M059J (cell line): ENCODE results near the gene PSD2. TPM values are rescaled to one million over a fixed set of nuclear protein-coding genes. Genes with fewer than 3 reads are reported as not detected.

ENCODE experiments used
- DNase-seq: peaks from one replicate; pipeline ENCODE4 v3.0.0-alpha.2; 2012; ENCODE audit warnings: low read depth
- total RNA-seq: library from RNA; depleted of rRNA; stranded (reverse); fragments of >200 nt; shearing (Covaris generic); gene quantifications from 2 replicates; pipeline ENCODE4 v1.2.3, GENCODE V29; 2014; rRNA removed

The PSD2 gene
- total RNA-seq, 1 experiment from 2014 or later = 0.15 TPM

DNA sequence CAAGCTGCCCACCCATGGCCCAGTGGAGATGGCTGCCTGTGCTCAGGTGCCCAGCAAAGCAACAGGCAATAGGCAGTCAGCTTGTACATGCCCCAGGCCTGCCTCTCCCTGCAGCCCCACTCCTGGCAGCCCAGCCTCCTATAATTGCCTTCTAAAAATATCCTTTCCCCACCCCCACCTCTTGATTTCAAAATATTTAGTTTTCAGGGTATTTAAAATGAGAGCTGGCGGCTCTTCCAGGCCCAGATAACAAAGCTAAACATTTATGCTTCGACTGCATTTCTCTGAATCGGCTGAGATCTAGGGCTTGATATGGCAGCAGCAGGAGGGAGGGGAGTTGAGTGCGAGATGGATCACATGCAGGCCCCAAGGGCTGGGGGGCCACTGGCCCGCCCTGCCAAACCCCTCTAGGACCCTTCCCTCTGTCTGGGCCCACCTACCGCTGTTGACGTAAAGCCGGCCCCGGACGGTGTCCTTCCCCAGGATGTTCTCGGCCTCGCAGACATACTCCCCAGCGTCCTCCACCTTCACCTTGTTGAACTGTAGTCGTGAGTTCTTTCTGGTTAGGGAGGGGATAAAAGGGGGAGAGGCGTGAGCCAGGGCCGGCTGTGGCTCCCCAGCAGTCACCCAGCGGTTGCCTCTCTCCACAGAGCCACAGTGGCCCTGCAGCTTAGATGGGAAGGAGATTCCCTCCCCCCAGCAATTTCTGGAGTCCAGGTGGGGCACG lies 85.0 kb downstream of the PSD2 start:
- no peak for DNase-seq

DNA sequence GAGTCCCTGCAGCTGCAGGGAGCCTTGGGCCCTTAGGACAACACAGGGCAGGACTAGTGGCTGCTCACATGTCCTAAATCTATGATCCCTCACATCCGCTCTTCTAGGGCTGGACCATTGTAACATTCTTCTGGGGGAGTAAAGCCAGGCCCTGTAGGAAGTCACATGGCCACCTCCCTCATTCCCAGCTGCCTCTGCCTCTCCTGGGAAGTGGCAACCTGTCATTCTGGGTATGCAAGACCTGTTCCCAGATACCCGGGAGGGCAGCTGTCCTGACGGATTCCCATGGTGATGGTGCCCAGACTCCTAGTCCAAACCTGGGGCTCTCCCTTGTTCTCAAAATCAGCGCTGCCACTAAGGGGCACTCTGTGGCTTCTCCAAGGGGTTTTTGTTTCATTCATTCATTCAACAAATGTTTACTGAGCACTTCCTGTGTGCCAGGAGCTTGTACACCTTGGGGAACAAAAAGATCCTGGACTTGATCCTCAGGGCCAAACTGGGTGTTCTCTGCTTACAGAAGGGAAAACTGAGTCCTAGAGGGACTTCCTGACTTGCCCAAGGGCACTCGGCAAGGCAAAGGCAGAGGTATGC lies 85.6 kb downstream of the PSD2 start:
- DNase-seq = no peak

DNA sequence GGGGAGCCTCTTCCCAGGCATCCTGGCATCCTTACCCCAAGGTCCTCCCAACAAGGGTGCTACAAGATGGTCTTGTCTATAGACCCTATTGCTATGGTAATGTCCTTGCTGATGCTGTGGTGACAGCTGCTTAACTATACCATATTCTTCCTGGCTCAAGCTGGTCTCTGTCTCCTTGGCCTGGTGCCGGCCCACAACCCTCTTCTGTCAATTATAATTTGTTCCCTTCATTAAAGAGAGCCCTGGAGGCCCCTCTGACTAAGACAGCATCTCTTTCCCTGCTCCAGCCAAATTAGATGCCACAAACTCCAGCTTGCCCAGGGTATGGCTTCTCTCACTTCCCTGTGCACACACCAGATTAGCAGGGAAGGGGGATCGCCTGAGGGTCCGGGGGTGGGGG lies 86.7 kb downstream of the PSD2 start:
- DNase-seq = no peak

DNA sequence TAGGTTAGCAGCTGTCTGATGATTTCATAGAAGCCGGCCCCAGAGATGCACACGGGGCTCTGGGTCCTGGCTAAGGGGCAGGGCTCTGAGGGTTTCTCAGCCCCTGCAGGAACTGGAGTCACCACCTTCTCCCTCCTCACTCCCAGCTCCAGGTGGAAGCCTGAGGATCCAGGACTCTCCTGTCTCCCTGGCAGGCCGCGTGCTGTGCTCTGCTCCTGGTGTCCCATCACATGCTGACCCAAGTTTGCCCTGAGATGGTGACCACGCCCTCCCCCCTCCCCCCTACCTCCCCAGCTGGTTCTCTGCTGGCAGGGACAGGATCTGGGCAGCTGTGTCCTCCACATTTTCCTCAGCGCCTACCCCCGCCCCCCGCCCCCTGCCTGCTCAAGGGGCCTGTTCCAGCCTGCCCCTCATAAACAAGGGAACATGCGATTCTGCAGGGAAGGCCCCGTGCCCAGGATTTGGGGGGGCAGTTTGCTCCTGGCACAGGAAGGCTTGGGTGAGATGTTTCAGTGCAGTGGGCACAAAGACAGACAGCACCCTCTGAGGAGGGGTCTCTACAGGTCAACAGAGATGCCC lies 87.4 kb downstream of the PSD2 start:
- DNase-seq = no peak

DNA sequence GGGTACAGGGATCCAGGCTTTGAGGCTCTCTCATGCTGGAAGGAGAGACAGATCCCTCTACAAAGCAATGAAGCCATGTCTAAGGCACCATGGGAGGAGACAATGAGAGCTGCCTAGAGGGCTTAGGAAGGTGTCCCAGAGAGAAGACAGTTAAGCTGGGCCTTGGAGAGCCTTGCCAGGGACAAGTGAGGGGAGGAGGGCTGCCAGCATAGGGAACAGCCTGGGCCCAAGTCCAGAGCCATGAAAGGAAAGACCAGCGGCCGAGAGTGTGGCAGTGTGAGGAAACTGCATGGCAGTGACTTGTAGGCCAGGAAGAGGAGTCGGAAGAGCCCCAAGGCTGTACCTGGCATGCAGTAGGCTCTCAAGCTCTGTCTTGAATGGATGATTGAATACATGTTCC lies 88.5 kb downstream of the PSD2 start:
- DNase-seq = no peak

DNA sequence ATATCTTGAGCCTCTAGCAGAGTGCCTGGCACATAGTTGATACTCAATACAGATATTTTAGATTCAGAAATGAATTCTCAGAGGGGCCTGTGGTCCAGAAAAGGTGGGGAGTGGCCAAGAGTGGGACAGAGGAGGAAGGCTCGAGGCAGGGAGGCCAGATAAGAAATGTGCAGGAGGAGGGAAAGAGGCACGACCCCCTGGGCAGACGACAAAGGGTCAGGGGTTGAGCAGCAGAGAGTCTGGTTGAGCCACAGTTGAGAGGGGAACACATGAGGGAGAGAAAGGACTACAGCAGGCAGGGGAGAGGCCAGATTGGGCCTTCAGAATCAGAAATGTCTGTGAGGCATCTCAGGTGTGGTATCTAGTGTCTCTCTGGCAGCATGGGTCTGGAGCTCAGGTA lies 89.1 kb downstream of the PSD2 start:
- DNase-seq = no peak

DNA sequence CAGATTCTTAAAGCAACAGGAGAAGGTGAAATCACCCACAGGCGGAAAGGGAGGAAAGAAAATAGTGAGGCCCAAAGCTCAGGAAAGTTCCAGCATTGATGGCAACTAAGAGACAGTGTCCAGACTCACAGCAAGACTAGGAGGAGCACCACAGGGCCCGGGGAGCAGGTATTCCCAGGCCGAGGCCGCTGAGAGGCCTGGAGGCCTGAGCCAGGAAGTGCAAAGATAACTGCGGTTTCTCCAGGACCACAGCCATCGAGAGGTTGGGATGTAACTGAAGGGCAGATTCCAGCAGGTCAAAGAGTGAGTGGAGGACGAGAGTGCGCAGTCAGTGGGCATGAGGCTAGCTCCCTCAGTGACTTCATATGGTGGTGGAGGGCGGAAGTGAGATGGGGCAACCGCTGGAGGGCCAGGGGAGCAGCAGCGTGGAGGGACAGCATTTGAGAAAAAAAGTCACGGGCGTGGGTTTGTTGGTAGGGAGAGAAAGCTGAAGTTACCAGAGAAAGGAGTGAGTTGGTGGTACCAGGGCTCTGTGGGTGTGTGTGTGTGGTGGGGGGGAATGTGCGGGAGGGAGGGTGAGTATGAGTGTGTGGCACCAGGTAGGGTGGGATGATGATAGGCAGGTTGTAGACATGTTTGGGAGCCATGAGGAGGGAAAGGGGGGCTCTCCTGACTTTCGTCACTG lies 89.7 kb downstream of the PSD2 start:
- no peak for DNase-seq

DNA sequence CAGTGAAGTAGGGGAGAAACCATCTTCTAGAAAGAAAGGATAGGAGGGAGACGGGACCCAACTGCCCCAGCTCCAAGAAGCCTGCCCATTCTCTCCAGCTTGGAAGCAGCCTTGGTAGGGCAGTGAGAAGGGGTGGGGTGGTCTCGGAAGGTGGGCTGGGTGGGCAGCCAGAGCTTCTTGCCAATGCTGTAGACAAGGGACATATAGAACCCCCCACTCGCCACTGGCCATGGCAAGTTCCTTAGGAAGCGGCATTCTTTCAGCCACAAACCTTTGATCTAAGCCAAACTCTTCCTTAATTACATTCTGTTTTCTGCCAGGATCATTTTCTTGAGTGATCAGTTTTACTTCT lies 90.2 kb downstream of the PSD2 start:
- DNase-seq = no peak

DNA sequence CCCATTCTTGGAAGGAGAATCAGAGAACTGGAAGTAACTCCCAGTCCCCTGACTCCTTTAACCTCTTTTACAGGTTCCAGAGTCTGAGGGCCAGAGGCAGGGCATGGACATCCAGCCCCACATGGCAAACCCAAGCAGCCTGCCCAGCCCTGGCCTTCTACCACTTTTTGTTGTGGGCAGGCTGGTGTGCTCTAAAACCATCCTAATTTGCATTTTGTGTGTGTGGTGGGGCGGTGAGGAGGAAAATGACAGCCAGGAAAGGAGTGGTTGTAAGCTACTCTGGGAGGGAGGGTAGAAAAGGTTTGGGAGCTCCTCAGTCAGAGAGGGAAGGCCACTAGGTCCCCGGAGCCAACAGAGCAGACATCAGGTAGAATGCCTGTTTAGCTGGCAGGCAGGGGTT lies 90.6 kb downstream of the PSD2 start:
- DNase-seq = no peak

DNA sequence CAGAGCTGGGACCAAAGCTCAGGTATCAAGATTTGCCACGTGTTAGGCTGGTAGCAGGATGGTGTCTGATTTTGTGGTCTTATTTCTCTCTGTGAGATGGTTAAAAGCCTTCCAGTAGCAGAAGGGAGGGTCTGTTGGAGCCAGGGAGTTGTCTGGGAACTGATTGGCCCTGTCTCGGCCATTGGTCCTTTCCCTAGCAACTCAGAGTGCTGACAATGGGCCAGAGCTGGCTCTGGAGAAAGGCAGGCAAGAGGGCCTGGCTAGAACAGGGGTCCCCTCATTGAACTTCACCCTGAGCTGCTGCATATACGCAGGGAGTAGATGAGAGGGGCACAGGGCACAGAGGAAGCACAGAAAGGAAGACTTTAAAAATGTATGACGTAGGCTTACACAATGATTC lies 92.8 kb downstream of the PSD2 start:
- no peak for DNase-seq

DNA sequence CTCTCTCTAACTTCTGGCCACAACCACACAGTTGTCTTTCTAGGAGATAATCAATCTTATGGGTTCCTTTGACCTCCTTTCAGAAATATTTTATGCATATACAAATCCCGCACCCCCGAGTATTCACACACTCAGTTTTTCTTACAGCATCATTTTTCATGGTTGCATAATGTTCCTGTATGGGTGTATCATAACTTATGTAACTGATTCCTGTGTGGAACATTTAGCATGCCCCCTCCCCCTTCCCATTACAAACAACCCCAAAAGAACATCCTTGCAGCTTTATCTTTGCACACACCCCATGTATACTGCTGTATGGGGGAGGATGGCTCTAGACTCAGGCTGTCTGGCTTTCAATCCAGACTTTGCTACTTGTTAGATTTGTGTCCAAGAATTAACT lies 93.8 kb downstream of the PSD2 start:
- no peak for DNase-seq

DNA sequence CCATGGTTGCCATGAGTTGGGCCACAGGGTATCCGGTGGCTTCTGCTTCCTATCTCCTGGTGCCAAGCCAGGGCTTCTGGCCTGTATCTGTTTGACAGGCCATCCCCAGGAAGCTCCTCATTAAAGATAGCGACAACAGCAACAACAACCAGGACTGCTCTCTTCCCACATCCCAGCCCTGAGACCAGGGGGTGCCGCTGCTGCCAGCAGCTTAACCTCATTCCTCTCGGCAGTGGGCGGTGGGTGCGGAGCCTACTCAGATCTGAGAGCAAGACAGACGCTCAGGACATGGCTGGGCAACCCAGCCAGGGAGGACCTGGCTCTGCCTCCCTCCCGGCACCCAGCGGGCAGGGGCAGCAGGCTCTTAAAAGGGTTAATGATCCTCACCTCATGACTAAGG lies 98.3 kb downstream of the PSD2 start:
- no peak for DNase-seq

Other genes starting within 250 kb of the PSD2 start
- 127 and 165 TPM in 2 replicates for gene UBE2D2, start 234.5 kb upstream of the PSD2 start, total RNA-seq
- 78.6 and 122 TPM in 2 replicates for gene CXXC5, start 147.5 kb upstream of the PSD2 start, total RNA-seq
- 1.3 and 1.9 TPM in 2 replicates for gene NRG2, start 247.5 kb downstream of the PSD2 start, total RNA-seq